GM06990 (cell line): ENCODE data around the gene DNAJC17.
A peak's percentile ranks its signal among the peaks of the same experiment; 100 is the strongest.

Experiments used
- DNase-seq: peaks from one replicate; pipeline ENCODE4 v3.0.0-alpha.2; 2011; ENCODE audit not compliant: insufficient read length; ENCODE audit errors: extremely low read depth
- H3K27me3 ChIP-seq: replicated peaks from 2 replicates; pipeline ENCODE4 v1.6.0; 2011; ENCODE audit warnings: low read length; ENCODE audit not compliant: control insufficient read depth, insufficient read depth
- H3K36me3 ChIP-seq: 2 replicates; pipeline ENCODE4 v1.5.1; 2011; ENCODE audit warnings: low read length; ENCODE audit not compliant: control insufficient read depth, insufficient read depth
- H3K4me3 ChIP-seq: replicated peaks from 2 replicates; pipeline ENCODE4 v1.5.1; 2011; ENCODE audit warnings: low read depth, mild to moderate bottlenecking, control low read depth, low read length
- TF ChIP-seq, protein P1 (sequence below): IDR thresholded peaks from 2 replicates; pipeline ENCODE4 v1.5.1; 2011; ENCODE audit warnings: low read length, control low read depth, mild to moderate bottlenecking, inconsistent platforms; ENCODE audit not compliant: insufficient read depth, poor library complexity, severe bottlenecking

The DNAJC17 gene

GRCh38 chr15:40806672-40807027 lies 623 bp downstream of the DNAJC17 start:
- TF ChIP-seq, protein P1, sequence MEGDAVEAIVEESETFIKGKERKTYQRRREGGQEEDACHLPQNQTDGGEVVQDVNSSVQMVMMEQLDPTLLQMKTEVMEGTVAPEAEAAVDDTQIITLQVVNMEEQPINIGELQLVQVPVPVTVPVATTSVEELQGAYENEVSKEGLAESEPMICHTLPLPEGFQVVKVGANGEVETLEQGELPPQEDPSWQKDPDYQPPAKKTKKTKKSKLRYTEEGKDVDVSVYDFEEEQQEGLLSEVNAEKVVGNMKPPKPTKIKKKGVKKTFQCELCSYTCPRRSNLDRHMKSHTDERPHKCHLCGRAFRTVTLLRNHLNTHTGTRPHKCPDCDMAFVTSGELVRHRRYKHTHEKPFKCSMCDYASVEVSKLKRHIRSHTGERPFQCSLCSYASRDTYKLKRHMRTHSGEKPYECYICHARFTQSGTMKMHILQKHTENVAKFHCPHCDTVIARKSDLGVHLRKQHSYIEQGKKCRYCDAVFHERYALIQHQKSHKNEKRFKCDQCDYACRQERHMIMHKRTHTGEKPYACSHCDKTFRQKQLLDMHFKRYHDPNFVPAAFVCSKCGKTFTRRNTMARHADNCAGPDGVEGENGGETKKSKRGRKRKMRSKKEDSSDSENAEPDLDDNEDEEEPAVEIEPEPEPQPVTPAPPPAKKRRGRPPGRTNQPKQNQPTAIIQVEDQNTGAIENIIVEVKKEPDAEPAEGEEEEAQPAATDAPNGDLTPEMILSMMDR = no peak
- H3K36me3 ChIP-seq = peaks cover 4% of the 10 kb centered on the region
- peak overlapping the region; percentile 96 for H3K4me3 ChIP-seq
- H3K27me3 ChIP-seq = no peaks in the 10 kb centered on the region
- no peak for DNase-seq

- peaks cover 2% of the 10 kb centered on the region for H3K36me3 ChIP-seq
- no peak for DNase-seq
- no peak overlapping the region for H3K4me3 ChIP-seq
- TF ChIP-seq, protein P1 = no peak
- H3K27me3 ChIP-seq = no peaks in the 10 kb centered on the region
These were observed 3.6 kb downstream of the DNAJC17 start for GRCh38 chr15:40803688-40804087.

- H3K36me3 ChIP-seq = peaks cover 2% of the 10 kb centered on the region
- TF ChIP-seq, protein P1 = no peak
- DNase-seq = no peak
These were observed 4.2 kb downstream of the DNAJC17 start for GRCh38 chr15:40803076-40803475.

GRCh38 chr15:40799523-40799922 lies 7.8 kb downstream of the DNAJC17 start:
- Histone ChIP-seq H3K27me3 (no peaks in the 10 kb centered on the region), H3K36me3 (peaks cover 2% of the 10 kb centered on the region), H3K4me3 (no peak overlapping the region)
- no peak for DNase-seq
- TF ChIP-seq, protein P1 = no peak

More at GRCh38 chr15:40803076-40803475, 4.2 kb downstream of the DNAJC17 start:
- H3K27me3 ChIP-seq = no peaks in the 10 kb centered on the region
- no peak overlapping the region for H3K4me3 ChIP-seq

DNA sequence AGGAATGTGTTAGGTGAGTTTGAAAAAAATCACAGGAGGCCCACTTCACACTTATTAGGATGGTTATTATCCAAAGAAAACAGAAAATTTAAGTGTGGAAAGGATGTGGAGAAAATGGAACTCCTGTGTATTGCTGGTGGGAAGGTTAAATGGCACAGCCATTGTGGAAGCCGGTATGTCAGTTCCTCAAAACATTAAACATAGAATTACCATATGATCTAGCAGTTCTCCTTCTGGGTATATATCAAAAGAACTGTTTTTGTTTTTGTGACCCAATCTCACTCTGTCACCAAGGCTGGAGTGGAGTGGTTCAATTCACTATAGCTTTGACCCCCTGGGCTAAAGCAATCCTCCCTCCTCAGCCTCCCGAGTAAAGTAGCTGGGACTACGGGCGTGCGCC lies 10.8 kb downstream of the DNAJC17 start:
- Histone ChIP-seq H3K4me3 (no peak overlapping the region), H3K27me3 (no peaks in the 10 kb centered on the region), H3K36me3 (no peaks in the 10 kb centered on the region)
- TF ChIP-seq, protein P1 = no peak
- DNase-seq = no peak

DNA sequence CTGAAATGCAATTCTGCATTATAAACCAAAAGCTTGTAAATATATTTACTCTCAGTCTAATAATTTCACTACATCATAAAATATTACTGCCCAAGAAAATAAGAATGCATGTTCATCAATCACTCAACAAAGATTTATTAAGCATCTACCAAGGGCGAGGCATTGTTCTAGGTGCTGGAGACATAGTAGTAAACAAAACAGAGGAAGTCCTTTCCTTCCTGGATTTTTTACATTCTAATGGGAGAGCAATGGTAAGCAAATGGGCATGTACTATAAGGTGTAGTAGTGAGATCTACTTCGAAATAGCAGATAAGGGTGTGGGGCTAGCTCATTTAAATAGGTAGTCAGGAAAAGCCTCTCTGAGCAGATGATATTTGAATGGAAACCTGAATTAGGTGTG lies 11.2 kb downstream of the DNAJC17 start:
- no peaks in the 10 kb centered on the region for H3K36me3 ChIP-seq
- TF ChIP-seq, protein P1 = no peak
- H3K4me3 ChIP-seq = no peak overlapping the region
- DNase-seq = no peak
- H3K27me3 ChIP-seq = no peaks in the 10 kb centered on the region
